HEK293 (cell line): ENCODE results near the gene BLACAT1.

ENCODE experiments used
- CTCF ChIA-PET: fragments of 350-600 bp; formaldehyde crosslinking; extraction: SDS; loops from one replicate; lab custom pipeline; 2021; ENCODE audit warnings: antibody characterized with exemption; lab: Yijun Ruan, JAX
- POLR2A ChIA-PET: fragments of 300-600 bp; formaldehyde crosslinking; extraction: SDS; loops from one replicate; lab custom pipeline; 2020; ENCODE audit warnings: antibody characterized with exemption, inconsistent platforms; lab: Yijun Ruan, JAX
- H3K27ac ChIP-seq: fragments of 200-500 bp; sonication (Bioruptor generic); 2 replicates; pipeline ENCODE4 v1.5.1; 2014; ENCODE audit warnings: low read depth, low read length, control low read depth, inconsistent platforms; ENCODE audit errors: extremely low read depth
- H3K36me3 ChIP-seq, 2 experiments: fragments of 200-500 bp in 1 of 2; sonication (Bioruptor generic) in 1 of 2; 1 replicate in 1 of 2; 2 replicates in 1 of 2; pipeline ENCODE4 v1.5.1; 2014 to 2017; ENCODE audit warnings: inconsistent platforms in 2 of 2, low read length in 2 of 2; ENCODE audit not compliant: control insufficient read depth in 2 of 2, insufficient read depth in 1 of 2
- H3K4me1 ChIP-seq: fragments of 200-500 bp; sonication (Bioruptor generic); 2 replicates; pipeline ENCODE4 v1.5.1; 2014; ENCODE audit warnings: mild to moderate bottlenecking, low read length, inconsistent platforms; ENCODE audit not compliant: control insufficient read depth, insufficient read depth
- H3K4me3 ChIP-seq: 2 replicates; pipeline ENCODE4 v1.5.1; 2011; ENCODE audit warnings: low read depth, mild to moderate bottlenecking, control low read depth, low read length, moderate library complexity
- H3K9me3 ChIP-seq: fragments of 200-500 bp; sonication (Bioruptor generic); 2 replicates; pipeline ENCODE4 v1.5.1; 2014; ENCODE audit warnings: low read depth, low read length, inconsistent platforms; ENCODE audit not compliant: control insufficient read depth, insufficient read depth
- EGR2 ChIP-seq: fragments of 450-650 bp; formaldehyde crosslinking; IDR thresholded peaks from 2 replicates; pipeline ENCODE4 v1.5.1; 2016; ENCODE audit warnings: low read depth, missing biosample characterization, missing genetic modification characterization
- FEZF1 ChIP-seq: fragments of 450-650 bp; formaldehyde crosslinking; IDR thresholded peaks from 2 replicates; pipeline ENCODE4 v1.5.1; 2016; ENCODE audit warnings: missing biosample characterization, missing genetic modification characterization
- OSR2 ChIP-seq: fragments of 450-650 bp; formaldehyde crosslinking; IDR thresholded peaks from 2 replicates; pipeline ENCODE4 v1.5.1; 2016; ENCODE audit warnings: missing biosample characterization, missing genetic modification characterization
- SALL2 ChIP-seq: fragments of 450-650 bp; formaldehyde crosslinking; IDR thresholded peaks from 2 replicates; pipeline ENCODE4 v1.5.0; 2017; ENCODE audit warnings: missing biosample characterization, mild to moderate bottlenecking, missing genetic modification characterization, borderline replicate concordance
- SETDB1 ChIP-seq: IDR thresholded peaks from one replicate; pipeline ENCODE4 v1.6.1; 2017; ENCODE audit warnings: mild to moderate bottlenecking, low read length, moderate library complexity, mixed read lengths; ENCODE audit not compliant: insufficient read length
- ZBTB1 ChIP-seq: fragments of 450-650 bp; formaldehyde crosslinking; IDR thresholded peaks from 2 replicates; pipeline ENCODE4 v1.5.1; 2016; ENCODE audit warnings: missing biosample characterization, missing genetic modification characterization
- ZFHX2 ChIP-seq: fragments of 450-650 bp; formaldehyde crosslinking; conservative IDR thresholded peaks from 2 replicates; pipeline ENCODE4 v1.5.1; 2016; ENCODE audit warnings: missing biosample characterization, missing genetic modification characterization
- ZNF157 ChIP-seq: fragments of 450-650 bp; formaldehyde crosslinking; IDR thresholded peaks from 2 replicates; pipeline ENCODE4 v1.5.1; 2016; ENCODE audit warnings: missing biosample characterization, missing genetic modification characterization
- ZNF335 ChIP-seq: fragments of 450-650 bp; formaldehyde crosslinking; conservative IDR thresholded peaks from 2 replicates; pipeline ENCODE4 v1.5.1; 2016; ENCODE audit warnings: missing biosample characterization, missing genetic modification characterization
- ZNF350 ChIP-seq: fragments of 450-650 bp; formaldehyde crosslinking; IDR thresholded peaks from 2 replicates; pipeline ENCODE4 v1.5.0; 2017; ENCODE audit warnings: missing biosample characterization, mild to moderate bottlenecking, missing genetic modification characterization
- ZNF366 ChIP-seq: fragments of 450-650 bp; formaldehyde crosslinking; conservative IDR thresholded peaks from 2 replicates; pipeline ENCODE4 v1.5.1; 2016; ENCODE audit warnings: missing biosample characterization, missing genetic modification characterization
- ZNF433 ChIP-seq: fragments of 450-650 bp; formaldehyde crosslinking; IDR thresholded peaks from 2 replicates; pipeline ENCODE4 v1.5.1; 2016; ENCODE audit warnings: missing biosample characterization, missing genetic modification characterization, low read depth
- ZNF548 ChIP-seq: fragments of 450-650 bp; formaldehyde crosslinking; IDR thresholded peaks from 2 replicates; pipeline ENCODE4 v1.5.1; 2016; ENCODE audit warnings: missing biosample characterization, missing genetic modification characterization
- ZNF621 ChIP-seq: fragments of 450-650 bp; formaldehyde crosslinking; IDR thresholded peaks from 2 replicates; pipeline ENCODE4 v1.5.1; 2017; ENCODE audit warnings: missing biosample characterization, missing genetic modification characterization
- ZNF658 ChIP-seq: fragments of 450-650 bp; formaldehyde crosslinking; IDR thresholded peaks from 2 replicates; pipeline ENCODE4; 2016; ENCODE audit warnings: missing biosample characterization, missing genetic modification characterization
- ZNF707 ChIP-seq: fragments of 450-650 bp; formaldehyde crosslinking; IDR thresholded peaks from 2 replicates; pipeline ENCODE4 v1.5.1; 2016; ENCODE audit warnings: missing biosample characterization, missing genetic modification characterization
- ZNF776 ChIP-seq: fragments of 450-650 bp; formaldehyde crosslinking; IDR thresholded peaks from 2 replicates; pipeline ENCODE4 v1.5.0; 2017; ENCODE audit warnings: missing biosample characterization, missing genetic modification characterization, borderline replicate concordance
- TF ChIP-seq, protein P1 (sequence below): fragments of 450-650 bp; formaldehyde crosslinking; IDR thresholded peaks from 2 replicates; pipeline ENCODE4 v1.5.1; 2016; ENCODE audit warnings: missing biosample characterization, missing genetic modification characterization
- TF ChIP-seq, protein P2 (sequence below): fragments of 450-650 bp; formaldehyde crosslinking; IDR thresholded peaks from 2 replicates; pipeline ENCODE4 v1.5.1; 2016; ENCODE audit warnings: missing biosample characterization, missing genetic modification characterization
- TF ChIP-seq, protein P3 (sequence below): fragments of 450-650 bp; formaldehyde crosslinking; IDR thresholded peaks from 2 replicates; pipeline ENCODE4 v1.5.1; 2017; ENCODE audit warnings: missing biosample characterization, missing genetic modification characterization
- TF ChIP-seq, protein P4 (sequence below): fragments of 450-650 bp; formaldehyde crosslinking; optimal IDR thresholded peaks from 2 replicates; pipeline ENCODE3; 2016; ENCODE audit warnings: missing biosample characterization, mild to moderate bottlenecking, missing genetic modification characterization
- TF ChIP-seq, protein P5 (sequence below): fragments of 450-650 bp; formaldehyde crosslinking; IDR thresholded peaks from 2 replicates; pipeline ENCODE4 v1.5.1; 2017; ENCODE audit warnings: missing biosample characterization, missing genetic modification characterization
- TF ChIP-seq, protein P6 (sequence below): fragments of 450-650 bp; IDR thresholded peaks from 2 replicates; pipeline ENCODE4 v1.5.1; 2018; ENCODE audit warnings: missing biosample characterization, missing genetic modification characterization

The BLACAT1 gene

DNA sequence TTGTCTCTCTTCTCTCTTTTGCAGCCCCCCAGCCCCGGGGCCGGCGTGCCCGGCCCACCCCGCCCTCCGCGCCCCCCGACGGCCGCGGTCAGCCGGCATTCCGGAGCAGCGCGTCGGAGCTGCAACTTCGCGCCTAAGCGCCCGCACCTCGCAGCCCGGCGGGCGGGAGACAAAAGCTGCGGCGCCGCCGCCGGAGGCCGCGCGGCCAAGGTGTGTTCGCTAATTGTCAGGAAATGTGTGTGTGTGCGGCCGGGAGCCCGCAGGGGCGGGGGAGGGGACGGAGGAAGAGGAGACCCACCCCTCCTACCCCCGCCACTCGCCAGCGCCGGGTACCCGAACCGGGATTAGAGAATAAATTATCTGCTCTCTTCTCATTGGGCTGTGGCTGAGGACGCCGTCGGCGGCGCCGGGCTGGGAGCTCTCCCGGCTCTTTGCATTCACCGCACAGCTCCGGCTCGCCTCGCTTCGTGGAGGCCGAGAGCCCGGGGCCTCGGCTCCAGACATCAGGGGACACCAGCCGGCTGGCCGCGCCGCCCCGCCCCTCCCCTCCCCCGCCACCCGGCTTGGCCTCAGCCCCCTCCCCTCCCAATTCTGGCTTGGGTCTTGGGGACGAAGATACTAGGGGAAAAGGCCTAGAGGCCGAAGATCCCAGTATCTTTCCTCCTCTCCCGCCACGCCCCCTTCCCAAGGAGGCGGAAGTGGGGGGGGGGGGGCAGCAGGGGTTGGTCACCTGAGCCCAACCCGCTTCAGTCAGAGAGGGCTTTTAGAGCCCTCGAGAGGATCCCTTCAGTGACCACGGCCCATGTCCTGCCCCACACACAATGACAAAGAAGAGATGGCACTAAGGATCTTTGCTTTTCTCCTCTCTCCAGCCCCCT lies 1.3 kb upstream of the BLACAT1 start (continued):
- TF ChIP-seq, protein P1, sequence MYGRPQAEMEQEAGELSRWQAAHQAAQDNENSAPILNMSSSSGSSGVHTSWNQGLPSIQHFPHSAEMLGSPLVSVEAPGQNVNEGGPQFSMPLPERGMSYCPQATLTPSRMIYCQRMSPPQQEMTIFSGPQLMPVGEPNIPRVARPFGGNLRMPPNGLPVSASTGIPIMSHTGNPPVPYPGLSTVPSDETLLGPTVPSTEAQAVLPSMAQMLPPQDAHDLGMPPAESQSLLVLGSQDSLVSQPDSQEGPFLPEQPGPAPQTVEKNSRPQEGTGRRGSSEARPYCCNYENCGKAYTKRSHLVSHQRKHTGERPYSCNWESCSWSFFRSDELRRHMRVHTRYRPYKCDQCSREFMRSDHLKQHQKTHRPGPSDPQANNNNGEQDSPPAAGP (tag by site-specific recombination) = no peak
- TF ChIP-seq OSR2 (tag by site-specific recombination) (no peak), SETDB1 (no peak), ZNF707 (tag by site-specific recombination) (no peak)
- TF ChIP-seq, protein P2, sequence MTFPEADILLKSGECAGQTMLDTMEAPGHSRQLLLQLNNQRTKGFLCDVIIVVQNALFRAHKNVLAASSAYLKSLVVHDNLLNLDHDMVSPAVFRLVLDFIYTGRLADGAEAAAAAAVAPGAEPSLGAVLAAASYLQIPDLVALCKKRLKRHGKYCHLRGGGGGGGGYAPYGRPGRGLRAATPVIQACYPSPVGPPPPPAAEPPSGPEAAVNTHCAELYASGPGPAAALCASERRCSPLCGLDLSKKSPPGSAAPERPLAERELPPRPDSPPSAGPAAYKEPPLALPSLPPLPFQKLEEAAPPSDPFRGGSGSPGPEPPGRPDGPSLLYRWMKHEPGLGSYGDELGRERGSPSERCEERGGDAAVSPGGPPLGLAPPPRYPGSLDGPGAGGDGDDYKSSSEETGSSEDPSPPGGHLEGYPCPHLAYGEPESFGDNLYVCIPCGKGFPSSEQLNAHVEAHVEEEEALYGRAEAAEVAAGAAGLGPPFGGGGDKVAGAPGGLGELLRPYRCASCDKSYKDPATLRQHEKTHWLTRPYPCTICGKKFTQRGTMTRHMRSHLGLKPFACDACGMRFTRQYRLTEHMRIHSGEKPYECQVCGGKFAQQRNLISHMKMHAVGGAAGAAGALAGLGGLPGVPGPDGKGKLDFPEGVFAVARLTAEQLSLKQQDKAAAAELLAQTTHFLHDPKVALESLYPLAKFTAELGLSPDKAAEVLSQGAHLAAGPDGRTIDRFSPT = no peak

DNA sequence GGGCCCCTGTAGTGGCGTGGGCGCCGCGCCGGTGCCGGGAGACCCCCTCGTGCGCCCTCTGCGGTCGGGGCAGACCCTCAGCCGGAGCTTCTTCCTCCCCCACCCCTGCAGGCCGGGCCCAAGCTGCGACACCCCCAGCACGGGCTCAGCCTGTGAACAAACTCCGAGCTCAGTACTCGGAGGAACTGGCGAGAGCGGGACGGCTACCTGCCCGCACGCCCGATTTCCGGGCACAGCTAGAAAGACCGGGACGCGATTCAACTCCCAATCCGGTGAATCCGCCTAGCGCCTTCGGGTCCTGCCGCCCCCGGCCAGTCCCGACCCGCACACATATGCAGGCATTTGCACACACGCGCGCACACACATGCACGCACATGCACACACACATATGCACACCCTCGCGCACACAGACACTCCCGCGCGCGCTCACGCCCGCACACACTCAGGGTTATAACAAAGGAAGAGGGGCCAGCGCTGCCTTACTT lies 580 bp upstream of the BLACAT1 start:
- ChIA-PET POLR2A (no interaction called here), CTCF (interaction anchor here (0.7 to 3.7 kb wide), 6 partner anchors 20 to 68 kb away, joined by 3 to 24 read pairs (median 4); no protein-coding TSS in a partner anchor)
- no peaks in the 10 kb centered on the region for H3K9me3 ChIP-seq
- H3K27ac ChIP-seq = no peak overlapping the region
- H3K4me1 ChIP-seq = no peaks in the 10 kb centered on the region; the same call in 1 of the 2 replicates
- H3K36me3 ChIP-seq = no peaks in the 10 kb centered on the region
- peak overlapping the region; percentile 34; the same call in 1 of the 2 replicates for H3K4me3 ChIP-seq
- TF ChIP-seq ZFHX2 (tag by site-specific recombination) (no peak; the same call in none of the 2 replicates), ZNF350 (no peak), ZNF157 (no peak), ZNF658 (tag by site-specific recombination) (no peak), ZBTB1 (no peak), ZNF621 (no peak), ZNF433 (tag by site-specific recombination) (no peak), ZNF776 (tag by site-specific recombination) (no peak), ZNF548 (tag by site-specific recombination) (no peak), EGR2 (tag by site-specific recombination) (0 out of 2 replicates have a peak, but pooled peaks have one; percentile 20), ZNF335 (tag by site-specific recombination) (peak; percentile 94), SALL2 (tag by site-specific recombination) (no peak), FEZF1 (tag by site-specific recombination) (no peak), ZNF366 (tag by site-specific recombination) (no peak)
- TF ChIP-seq, protein P2 = no peak
- TF ChIP-seq, protein P3, sequence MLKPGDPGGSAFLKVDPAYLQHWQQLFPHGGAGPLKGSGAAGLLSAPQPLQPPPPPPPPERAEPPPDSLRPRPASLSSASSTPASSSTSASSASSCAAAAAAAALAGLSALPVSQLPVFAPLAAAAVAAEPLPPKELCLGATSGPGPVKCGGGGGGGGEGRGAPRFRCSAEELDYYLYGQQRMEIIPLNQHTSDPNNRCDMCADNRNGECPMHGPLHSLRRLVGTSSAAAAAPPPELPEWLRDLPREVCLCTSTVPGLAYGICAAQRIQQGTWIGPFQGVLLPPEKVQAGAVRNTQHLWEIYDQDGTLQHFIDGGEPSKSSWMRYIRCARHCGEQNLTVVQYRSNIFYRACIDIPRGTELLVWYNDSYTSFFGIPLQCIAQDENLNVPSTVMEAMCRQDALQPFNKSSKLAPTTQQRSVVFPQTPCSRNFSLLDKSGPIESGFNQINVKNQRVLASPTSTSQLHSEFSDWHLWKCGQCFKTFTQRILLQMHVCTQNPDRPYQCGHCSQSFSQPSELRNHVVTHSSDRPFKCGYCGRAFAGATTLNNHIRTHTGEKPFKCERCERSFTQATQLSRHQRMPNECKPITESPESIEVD (tag by site-specific recombination) = no peak
- TF ChIP-seq, protein P4, sequence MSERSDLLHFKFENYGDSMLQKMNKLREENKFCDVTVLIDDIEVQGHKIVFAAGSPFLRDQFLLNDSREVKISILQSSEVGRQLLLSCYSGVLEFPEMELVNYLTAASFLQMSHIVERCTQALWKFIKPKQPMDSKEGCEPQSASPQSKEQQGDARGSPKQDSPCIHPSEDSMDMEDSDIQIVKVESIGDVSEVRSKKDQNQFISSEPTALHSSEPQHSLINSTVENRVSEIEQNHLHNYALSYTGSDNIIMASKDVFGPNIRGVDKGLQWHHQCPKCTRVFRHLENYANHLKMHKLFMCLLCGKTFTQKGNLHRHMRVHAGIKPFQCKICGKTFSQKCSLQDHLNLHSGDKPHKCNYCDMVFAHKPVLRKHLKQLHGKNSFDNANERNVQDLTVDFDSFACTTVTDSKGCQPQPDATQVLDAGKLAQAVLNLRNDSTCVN (tag by site-specific recombination) = peak; percentile 89
- TF ChIP-seq, protein P5, sequence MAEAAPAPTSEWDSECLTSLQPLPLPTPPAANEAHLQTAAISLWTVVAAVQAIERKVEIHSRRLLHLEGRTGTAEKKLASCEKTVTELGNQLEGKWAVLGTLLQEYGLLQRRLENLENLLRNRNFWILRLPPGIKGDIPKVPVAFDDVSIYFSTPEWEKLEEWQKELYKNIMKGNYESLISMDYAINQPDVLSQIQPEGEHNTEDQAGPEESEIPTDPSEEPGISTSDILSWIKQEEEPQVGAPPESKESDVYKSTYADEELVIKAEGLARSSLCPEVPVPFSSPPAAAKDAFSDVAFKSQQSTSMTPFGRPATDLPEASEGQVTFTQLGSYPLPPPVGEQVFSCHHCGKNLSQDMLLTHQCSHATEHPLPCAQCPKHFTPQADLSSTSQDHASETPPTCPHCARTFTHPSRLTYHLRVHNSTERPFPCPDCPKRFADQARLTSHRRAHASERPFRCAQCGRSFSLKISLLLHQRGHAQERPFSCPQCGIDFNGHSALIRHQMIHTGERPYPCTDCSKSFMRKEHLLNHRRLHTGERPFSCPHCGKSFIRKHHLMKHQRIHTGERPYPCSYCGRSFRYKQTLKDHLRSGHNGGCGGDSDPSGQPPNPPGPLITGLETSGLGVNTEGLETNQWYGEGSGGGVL (tag by site-specific recombination) = no peak
- TF ChIP-seq, protein P6, sequence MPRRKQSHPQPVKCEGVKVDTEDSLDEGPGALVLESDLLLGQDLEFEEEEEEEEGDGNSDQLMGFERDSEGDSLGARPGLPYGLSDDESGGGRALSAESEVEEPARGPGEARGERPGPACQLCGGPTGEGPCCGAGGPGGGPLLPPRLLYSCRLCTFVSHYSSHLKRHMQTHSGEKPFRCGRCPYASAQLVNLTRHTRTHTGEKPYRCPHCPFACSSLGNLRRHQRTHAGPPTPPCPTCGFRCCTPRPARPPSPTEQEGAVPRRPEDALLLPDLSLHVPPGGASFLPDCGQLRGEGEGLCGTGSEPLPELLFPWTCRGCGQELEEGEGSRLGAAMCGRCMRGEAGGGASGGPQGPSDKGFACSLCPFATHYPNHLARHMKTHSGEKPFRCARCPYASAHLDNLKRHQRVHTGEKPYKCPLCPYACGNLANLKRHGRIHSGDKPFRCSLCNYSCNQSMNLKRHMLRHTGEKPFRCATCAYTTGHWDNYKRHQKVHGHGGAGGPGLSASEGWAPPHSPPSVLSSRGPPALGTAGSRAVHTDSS (tag by site-specific recombination) = no peak
